Fibroblast of lung (primary cell): Measurements from ENCODE around the gene STAM.

Experiments
- EZH2 ChIP-seq: IDR thresholded peaks from 2 replicates; pipeline ENCODE4 v1.5.1; 2012; ENCODE audit warnings: low read length, control low read depth, mild to moderate bottlenecking; ENCODE audit errors: missing control alignments
- TF ChIP-seq, protein P1 (sequence below), 2 donors: IDR thresholded peaks in 1 of 2; conservative IDR thresholded peaks in 1 of 2; 1 replicate in 1 of 2; 2 replicates in 1 of 2; pipeline ENCODE4 v1.5.1; 2011 to 2012; ENCODE audit warnings: low read length in 2 of 2, control low read depth in 1 of 2, inconsistent platforms in 1 of 2, low read depth in 1 of 2, mild to moderate bottlenecking in 1 of 2

- TF ChIP-seq, protein P1, sequence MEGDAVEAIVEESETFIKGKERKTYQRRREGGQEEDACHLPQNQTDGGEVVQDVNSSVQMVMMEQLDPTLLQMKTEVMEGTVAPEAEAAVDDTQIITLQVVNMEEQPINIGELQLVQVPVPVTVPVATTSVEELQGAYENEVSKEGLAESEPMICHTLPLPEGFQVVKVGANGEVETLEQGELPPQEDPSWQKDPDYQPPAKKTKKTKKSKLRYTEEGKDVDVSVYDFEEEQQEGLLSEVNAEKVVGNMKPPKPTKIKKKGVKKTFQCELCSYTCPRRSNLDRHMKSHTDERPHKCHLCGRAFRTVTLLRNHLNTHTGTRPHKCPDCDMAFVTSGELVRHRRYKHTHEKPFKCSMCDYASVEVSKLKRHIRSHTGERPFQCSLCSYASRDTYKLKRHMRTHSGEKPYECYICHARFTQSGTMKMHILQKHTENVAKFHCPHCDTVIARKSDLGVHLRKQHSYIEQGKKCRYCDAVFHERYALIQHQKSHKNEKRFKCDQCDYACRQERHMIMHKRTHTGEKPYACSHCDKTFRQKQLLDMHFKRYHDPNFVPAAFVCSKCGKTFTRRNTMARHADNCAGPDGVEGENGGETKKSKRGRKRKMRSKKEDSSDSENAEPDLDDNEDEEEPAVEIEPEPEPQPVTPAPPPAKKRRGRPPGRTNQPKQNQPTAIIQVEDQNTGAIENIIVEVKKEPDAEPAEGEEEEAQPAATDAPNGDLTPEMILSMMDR (conservative IDR thresholded peaks at IDR 0.05 in 1 of 2, IDR thresholded peaks at IDR 0.05 in 1 of 2; ENCODE audit: low read depth in 1 of 2, low read length in 2 of 2), result no peak
- no peak for TF ChIP-seq EZH2
Observed at GRCh38 chr10:17657103-17657500, 13.2 kb downstream of the STAM start.
